GM12875 (cell line): ENCODE measurements around the gene TGM5.

Experiments used
- H3K4me3 ChIP-seq: one replicate; pipeline ENCODE4 v1.5.1; 2011; ENCODE audit warnings: low read depth, low read length, control low read depth
- CTCF ChIP-seq: IDR thresholded peaks from 2 replicates; pipeline ENCODE4 v1.5.1; 2011; ENCODE audit warnings: low read depth, mild to moderate bottlenecking, control low read depth, inconsistent platforms, low read length, moderate library complexity, borderline replicate concordance; ENCODE audit not compliant: insufficient read depth

The TGM5 gene

DNA sequence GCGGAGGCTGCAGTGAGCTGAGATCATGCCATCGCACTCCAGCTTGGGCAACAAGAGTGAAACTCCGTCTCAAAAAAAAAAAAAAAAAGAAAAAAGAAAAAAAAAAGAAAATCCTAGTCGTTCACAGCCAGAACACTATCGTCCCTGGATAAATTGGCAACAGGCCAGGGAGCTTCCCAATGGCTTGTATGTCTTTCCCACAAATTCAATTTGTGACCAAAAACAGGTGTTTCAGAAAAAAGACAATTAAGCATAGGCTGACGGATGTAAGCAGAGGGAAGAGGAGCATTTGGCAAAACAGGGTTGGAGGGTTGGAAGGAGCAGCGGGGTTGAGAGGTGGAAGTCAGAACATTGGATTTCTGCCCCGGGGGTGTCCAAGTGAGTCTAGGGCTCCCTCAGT lies 54.4 kb downstream of the TGM5 start:
- TF ChIP-seq CTCF = no peak
- H3K4me3 ChIP-seq = no peak overlapping the region

DNA sequence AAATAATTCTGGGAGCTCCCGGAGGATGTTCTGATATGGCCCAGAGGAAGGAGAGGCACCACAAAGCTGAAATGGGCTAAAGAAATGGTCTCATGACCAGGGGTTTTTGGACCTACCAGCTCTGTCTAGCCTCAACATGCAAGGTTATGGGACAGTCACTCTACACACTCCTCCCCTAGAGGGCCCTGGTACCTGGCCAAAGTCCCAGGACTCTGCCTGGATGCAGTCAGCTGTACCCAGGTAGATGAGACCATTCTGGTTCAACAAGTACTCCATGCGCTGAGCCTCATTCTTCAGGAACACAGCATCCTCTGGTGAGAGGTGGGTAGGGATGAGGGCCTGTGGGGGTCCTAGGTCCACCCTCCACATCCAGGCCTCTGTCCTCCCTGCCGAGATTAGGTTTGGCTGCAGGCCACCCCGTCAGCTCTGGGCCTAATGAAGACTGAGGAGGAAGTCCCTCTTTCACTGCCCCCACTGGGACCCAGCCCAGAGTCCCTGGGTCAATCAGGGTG lies 55.4 kb downstream of the TGM5 start:
- TF ChIP-seq CTCF = no peak
- no peak overlapping the region for H3K4me3 ChIP-seq

DNA sequence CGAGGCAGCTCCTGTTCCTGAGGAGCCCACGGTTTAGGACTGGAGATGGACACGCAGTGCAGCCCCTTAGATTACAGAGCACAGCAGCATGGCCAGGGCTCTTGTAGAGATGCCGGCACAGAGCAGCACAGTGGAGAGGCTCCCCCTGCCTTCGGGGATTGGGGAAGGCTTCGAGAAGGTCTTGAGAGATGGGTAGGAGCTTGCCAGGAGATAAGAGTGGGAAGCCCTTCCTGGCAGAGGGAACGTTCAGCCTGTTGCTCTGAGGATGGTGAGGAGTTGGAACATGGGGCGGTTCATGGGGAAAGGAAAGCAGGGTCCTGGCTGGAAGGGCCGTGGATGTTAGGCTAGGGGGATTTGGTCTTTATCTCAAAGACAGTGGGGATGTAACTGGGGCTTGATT lies 55.9 kb downstream of the TGM5 start:
- TF ChIP-seq CTCF = no peak

GRCh38 chr15:43210172-43210745 lies 56.5 kb downstream of the TGM5 start:
- no peak for TF ChIP-seq CTCF
- no peak overlapping the region for H3K4me3 ChIP-seq

More for the DNA sequence above, 55.9 kb downstream of the TGM5 start:
- H3K4me3 ChIP-seq = no peak overlapping the region

- no peak for TF ChIP-seq CTCF
- no peak overlapping the region for H3K4me3 ChIP-seq
Measured at GRCh38 chr15:43209059-43209824, 57.5 kb downstream of the TGM5 start.

DNA sequence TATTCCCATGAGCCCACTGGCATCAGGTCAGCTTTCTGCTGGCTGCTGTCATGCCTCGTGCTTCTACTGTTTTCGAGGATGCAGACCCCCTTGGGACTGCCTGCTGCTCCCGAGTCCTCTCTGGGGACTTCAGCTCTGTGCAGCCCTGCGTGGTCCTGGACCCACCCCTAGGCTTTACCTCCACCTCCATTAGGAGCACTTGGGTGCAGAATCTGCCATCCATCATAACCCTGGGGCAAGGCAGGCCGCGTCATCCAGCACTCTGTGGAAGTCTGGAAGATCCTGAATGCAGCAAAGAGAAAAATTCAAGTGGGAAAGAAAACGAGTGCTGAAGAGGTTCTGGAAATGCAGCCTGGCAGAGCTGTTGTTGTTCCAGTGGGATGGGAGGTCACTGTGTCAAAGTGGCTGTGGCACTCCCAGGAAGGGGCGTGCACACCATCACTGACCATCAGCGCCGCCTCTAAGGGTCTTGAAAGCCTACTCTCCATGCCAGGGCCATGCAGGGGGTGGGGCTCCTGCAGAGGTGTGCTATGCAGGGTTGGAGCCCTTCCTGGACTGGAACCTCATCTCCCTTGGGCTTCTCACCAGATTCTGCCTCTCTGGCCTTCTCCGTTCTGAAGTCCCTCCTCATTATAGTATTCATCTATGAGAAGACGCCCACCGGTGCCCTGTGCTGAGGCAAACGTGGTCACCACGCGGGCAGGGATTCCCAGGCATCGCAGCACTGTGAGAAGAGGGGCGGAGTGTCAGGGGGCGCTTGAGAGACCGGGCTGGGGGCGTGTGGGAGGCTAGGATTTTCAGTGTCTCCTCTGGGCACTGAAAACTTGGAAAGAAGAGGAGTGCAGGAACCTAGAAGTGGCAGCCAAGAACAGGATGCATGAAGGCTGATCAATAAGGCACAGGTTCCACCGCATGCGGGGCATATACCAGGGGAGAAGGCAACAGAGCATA lies 58.4 kb downstream of the TGM5 start:
- no peak for TF ChIP-seq CTCF
- no peak overlapping the region for H3K4me3 ChIP-seq
